ENCODE results near the gene ADAR.

GRCh38 chr1:154572468-154573167, 35.4 kb downstream of the ADAR start:
- TF ChIP-seq EZH2phosphoT487 (IDR thresholded peaks at IDR 0.05) (no peak), CTCF (IDR thresholded peaks at IDR 0.05) (no peak), EZH2 (IDR thresholded peaks at IDR 0.05) (no peak)
